ENCODE results near the gene MTOR. TPM values are rescaled to one million over a fixed set of nuclear protein-coding genes. Genes with fewer than 3 reads are reported as not detected.

The MTOR gene
- polyA plus RNA-seq, 4 donors: 11.3 to 22.9 (median 17.7) TPM

- DNase-seq (peak in 1 of 2 donors; percentile 14), FAIRE-seq (no peak)
- 85 to 89% (median 87%) methylated on average over 7 of the region's 7 CpGs for WGBS, 3 donors
- Histone ChIP-seq H3K27me3 (ENCODE audit: control insufficient read depth in 3 of 3, insufficient read depth in 3 of 3, low read length in 3 of 3) (no peaks in the 10 kb centered on the region), H3K9me3 (ENCODE audit: control insufficient read depth in 2 of 2, insufficient read depth in 1 of 2, low read depth in 1 of 2, low read length in 1 of 2) (no peaks in the 10 kb centered on the region), H3K4me3 (ENCODE audit: low read depth in 1 of 3, low read length in 3 of 3) (no peak overlapping the region), H3K27ac (ENCODE audit: low read depth in 1 of 3, low read length in 2 of 3) (no peak overlapping the region), H3K36me3 (ENCODE audit: control insufficient read depth in 3 of 3, insufficient read depth in 2 of 3, low read depth in 1 of 3, low read length in 3 of 3) (peaks cover 0 to 45% (median 3%) of the 10 kb centered on the region in 3 donors), H3K4me1 (ENCODE audit: control insufficient read depth in 3 of 3, insufficient read depth in 2 of 3, low read depth in 1 of 3, low read length in 2 of 3) (no peaks in the 10 kb centered on the region)
Measured at GRCh38 chr1:11285883-11286734, 23.8 kb upstream of the MTOR start.

- Histone ChIP-seq H3K36me3 (ENCODE audit: control insufficient read depth in 3 of 3, insufficient read depth in 2 of 3, low read depth in 1 of 3, low read length in 3 of 3) (peaks cover 0 to 43% (median 5%) of the 10 kb centered on the region in 3 donors), H3K9me3 (ENCODE audit: control insufficient read depth in 2 of 2, insufficient read depth in 1 of 2, low read depth in 1 of 2, low read length in 1 of 2) (no peaks in the 10 kb centered on the region), H3K4me1 (ENCODE audit: control insufficient read depth in 3 of 3, insufficient read depth in 2 of 3, low read depth in 1 of 3, low read length in 2 of 3) (no peaks in the 10 kb centered on the region), H3K4me3 (ENCODE audit: low read depth in 1 of 3, low read length in 3 of 3) (no peak overlapping the region), H3K27ac (ENCODE audit: low read depth in 1 of 3, low read length in 2 of 3) (no peak overlapping the region), H3K27me3 (ENCODE audit: control insufficient read depth in 3 of 3, insufficient read depth in 3 of 3, low read length in 3 of 3) (no peaks in the 10 kb centered on the region)
- FAIRE-seq (no peak), DNase-seq (no peak)
- WGBS, 3 donors: 80 to 84% (median 82%) methylated on average over 6 of the region's 6 CpGs
Measured at GRCh38 chr1:11284784-11285183, 22.4 kb upstream of the MTOR start.

- Histone ChIP-seq H3K27me3 (ENCODE audit: control insufficient read depth in 3 of 3, insufficient read depth in 3 of 3, low read length in 3 of 3) (no peaks in the 10 kb centered on the region), H3K9me3 (ENCODE audit: control insufficient read depth in 2 of 2, insufficient read depth in 1 of 2, low read depth in 1 of 2, low read length in 1 of 2) (no peaks in the 10 kb centered on the region), H3K36me3 (ENCODE audit: control insufficient read depth in 3 of 3, insufficient read depth in 2 of 3, low read depth in 1 of 3, low read length in 3 of 3) (peaks cover 0 to 38% (median 7%) of the 10 kb centered on the region in 3 donors), H3K4me3 (ENCODE audit: low read depth in 1 of 3, low read length in 3 of 3) (no peak overlapping the region), H3K4me1 (ENCODE audit: control insufficient read depth in 3 of 3, insufficient read depth in 2 of 3, low read depth in 1 of 3, low read length in 2 of 3) (no peaks in the 10 kb centered on the region), H3K27ac (ENCODE audit: low read depth in 1 of 3, low read length in 2 of 3) (no peak overlapping the region)
- FAIRE-seq (no peak), DNase-seq (no peak)
- 85 to 92% (median 91%) methylated on average over 6 of the region's 6 CpGs for WGBS, 3 donors
Measured at GRCh38 chr1:11283151-11283550, 20.8 kb upstream of the MTOR start.

GRCh38 chr1:11281518-11282331 lies 19.4 kb upstream of the MTOR start:
- Histone ChIP-seq H3K27ac (ENCODE audit: low read depth in 1 of 3, low read length in 2 of 3) (peak overlapping the region in 1 of 3 donors; percentile 56), H3K27me3 (ENCODE audit: control insufficient read depth in 3 of 3, insufficient read depth in 3 of 3, low read length in 3 of 3) (no peaks in the 10 kb centered on the region), H3K9me3 (ENCODE audit: control insufficient read depth in 2 of 2, insufficient read depth in 1 of 2, low read depth in 1 of 2, low read length in 1 of 2) (no peaks in the 10 kb centered on the region), H3K4me1 (ENCODE audit: control insufficient read depth in 3 of 3, insufficient read depth in 2 of 3, low read depth in 1 of 3, low read length in 2 of 3) (no peaks in the 10 kb centered on the region), H3K4me3 (ENCODE audit: low read depth in 1 of 3, low read length in 3 of 3) (no peak overlapping the region), H3K36me3 (ENCODE audit: control insufficient read depth in 3 of 3, insufficient read depth in 2 of 3, low read depth in 1 of 3, low read length in 3 of 3) (peaks cover 0 to 37% (median 7%) of the 10 kb centered on the region in 3 donors)
- 64 to 85% (median 83%) methylated on average over 8 of the region's 8 CpGs for WGBS, 3 donors
- DNase-seq (no peak), FAIRE-seq (no peak)

GRCh38 chr1:11280719-11281376 lies 18.5 kb upstream of the MTOR start:
- no peak overlapping the region for H3K4me3 ChIP-seq (ENCODE audit: low read depth in 1 of 3, low read length in 3 of 3)
- H3K4me1 ChIP-seq (ENCODE audit: control insufficient read depth in 3 of 3, insufficient read depth in 2 of 3, low read depth in 1 of 3, low read length in 2 of 3): no peaks in the 10 kb centered on the region
- peak overlapping the region in 1 of 3 donors; percentile 56 for H3K27ac ChIP-seq (ENCODE audit: low read depth in 1 of 3, low read length in 2 of 3)
- H3K36me3 ChIP-seq (ENCODE audit: control insufficient read depth in 3 of 3, insufficient read depth in 2 of 3, low read depth in 1 of 3, low read length in 3 of 3): peaks cover 0 to 32% (median 7%) of the 10 kb centered on the region in 3 donors
- H3K27me3 ChIP-seq (ENCODE audit: control insufficient read depth in 3 of 3, insufficient read depth in 3 of 3, low read length in 3 of 3): no peaks in the 10 kb centered on the region
- 67 to 81% (median 74%) methylated on average over 4 of the region's 4 CpGs for WGBS, 3 donors
- no peaks in the 10 kb centered on the region for H3K9me3 ChIP-seq (ENCODE audit: control insufficient read depth in 2 of 2, insufficient read depth in 1 of 2, low read depth in 1 of 2, low read length in 1 of 2)
- FAIRE-seq: no peak
- no peak for DNase-seq

- Histone ChIP-seq H3K36me3 (ENCODE audit: control insufficient read depth in 3 of 3, insufficient read depth in 2 of 3, low read depth in 1 of 3, low read length in 3 of 3) (peaks cover 0 to 27% (median 7%) of the 10 kb centered on the region in 3 donors), H3K27ac (ENCODE audit: low read depth in 1 of 3, low read length in 2 of 3) (no peak overlapping the region), H3K27me3 (ENCODE audit: control insufficient read depth in 3 of 3, insufficient read depth in 3 of 3, low read length in 3 of 3) (no peaks in the 10 kb centered on the region), H3K4me1 (ENCODE audit: control insufficient read depth in 3 of 3, insufficient read depth in 2 of 3, low read depth in 1 of 3, low read length in 2 of 3) (peaks cover 0 to 5% (median 5%) of the 10 kb centered on the region in 3 donors), H3K9me3 (ENCODE audit: control insufficient read depth in 2 of 2, insufficient read depth in 1 of 2, low read depth in 1 of 2, low read length in 1 of 2) (no peaks in the 10 kb centered on the region), H3K4me3 (ENCODE audit: low read depth in 1 of 3, low read length in 3 of 3) (no peak overlapping the region)
- DNase-seq (no peak), FAIRE-seq (no peak)
- 96 to 100% (median 100%) methylated on average over 1 of the region's 1 CpG for WGBS, 3 donors
Measured at GRCh38 chr1:11279630-11280029, 17.3 kb upstream of the MTOR start.

GRCh38 chr1:11279152-11279551 lies 16.8 kb upstream of the MTOR start:
- no peak for FAIRE-seq
- H3K9me3 ChIP-seq (ENCODE audit: control insufficient read depth in 2 of 2, insufficient read depth in 1 of 2, low read depth in 1 of 2, low read length in 1 of 2): no peaks in the 10 kb centered on the region
- WGBS, 3 donors: 90 to 96% (median 92%) methylated on average over 5 of the region's 5 CpGs
- H3K27ac ChIP-seq (ENCODE audit: low read depth in 1 of 3, low read length in 2 of 3): no peak overlapping the region
- H3K27me3 ChIP-seq (ENCODE audit: control insufficient read depth in 3 of 3, insufficient read depth in 3 of 3, low read length in 3 of 3): no peaks in the 10 kb centered on the region
- peaks cover 0 to 5% (median 5%) of the 10 kb centered on the region in 3 donors for H3K4me1 ChIP-seq (ENCODE audit: control insufficient read depth in 3 of 3, insufficient read depth in 2 of 3, low read depth in 1 of 3, low read length in 2 of 3)
- no peak overlapping the region for H3K4me3 ChIP-seq (ENCODE audit: low read depth in 1 of 3, low read length in 3 of 3)
- H3K36me3 ChIP-seq (ENCODE audit: control insufficient read depth in 3 of 3, insufficient read depth in 2 of 3, low read depth in 1 of 3, low read length in 3 of 3): peaks cover 0 to 27% (median 7%) of the 10 kb centered on the region in 3 donors
- DNase-seq: no peak

Data from small intestine (tissue), 7 donors.